Stomach (tissue), 9 donors: ENCODE results near the gene KREMEN2. TPM values are rescaled to one million over a fixed set of nuclear protein-coding genes. Genes with fewer than 3 reads are reported as not detected.

Experiments
- DNase-seq, 2 donors: peaks; one replicate each; pipeline versions ENCODE4 v3.0.0 to v3.0.0-alpha.2; 2013 to 2019
- H3K27ac ChIP-seq, 5 donors: fragments of 200-600 bp in 4 of 5; sonication (generic) in 4 of 5; one replicate each; pipeline ENCODE4 v1.5.1; 2013 to 2019; ENCODE audit warnings: mild to moderate bottlenecking in 1 of 5, moderate library complexity in 1 of 5
- H3K27me3 ChIP-seq, 3 donors: fragments of 200-600 bp; sonication (generic); one replicate each; pipeline ENCODE4 v1.5.1; 2017 to 2019; ENCODE audit warnings: mixed run types in 1 of 3
- H3K36me3 ChIP-seq, 4 donors: fragments of 200-600 bp; sonication (generic); 1 replicate in 3 of 4; 2 replicates in 1 of 4; pipeline ENCODE4 v1.5.1; 2016 to 2019
- H3K4me1 ChIP-seq, 4 donors: fragments of 200-600 bp; sonication (generic); one replicate each; pipeline ENCODE4 v1.5.1; 2016 to 2019
- H3K4me3 ChIP-seq, 4 donors: fragments of 200-600 bp; sonication (generic) in 3 of 4; one replicate each; pipeline ENCODE4 v1.5.1; 2016 to 2019; ENCODE audit warnings: mild to moderate bottlenecking in 1 of 4
- H3K9me3 ChIP-seq, 4 donors: fragments of 200-600 bp; sonication (generic); one replicate each; pipeline ENCODE4 v1.5.1; 2016 to 2019
- EP300 ChIP-seq: sonication (generic); formaldehyde crosslinking; IDR thresholded peaks from one replicate; pipeline ENCODE4 v1.6.1; 2017; ENCODE audit warnings: antibody characterized with exemption
- POLR2A ChIP-seq, 4 donors: fragments of 450-650 bp; IDR thresholded peaks; one replicate each; pipeline ENCODE4 v1.6.1; 2016; ENCODE audit warnings: antibody characterized with exemption in 4 of 4, control low read depth in 2 of 4, mild to moderate bottlenecking in 1 of 4, moderate library complexity in 1 of 4
- POLR2AphosphoS5 ChIP-seq, 3 donors: sonication (generic); formaldehyde crosslinking; IDR thresholded peaks; one replicate each; pipeline ENCODE4 v1.6.1; 2016; ENCODE audit warnings: antibody characterized with exemption in 3 of 3
- WGBS, 5 donors: extraction: QIAGEN DNeasy Blood & Tissue Kit in 3 of 5; methylation state at CpG; one replicate each; pipeline versions ENCODE4 v1.1.5 to v1.1.7; 2013 to 2018; 5-methylcytosine and 5-hydroxymethylcytosine counted together
- intact Hi-C: fragments of 100-400 bp; cut with DNase I; formaldehyde crosslinking; loops from one replicate; pipeline ENCODE4 v1.15.1; 2023; ENCODE audit warnings: low total_unique reads
- polyA plus RNA-seq, 3 donors: library from polyadenylated mRNA; stranded (reverse); fragments of 200-250 nt; gene quantifications; one replicate each; pipeline ENCODE4 v1.2.3, GENCODE V29; 2013
- total RNA-seq, 5 donors: library from RNA; depleted of rRNA; stranded (reverse); fragments of >200 nt; gene quantifications; one replicate each; pipeline versions ENCODE4 v1.1.0 to v1.2.3, GENCODE V29; 2014 to 2016
- TF ChIP-seq, protein P1 (sequence below), 7 experiments: fragments of 450-650 bp in 4 of 7; fragments of 200-600 bp in 3 of 7; sonication (generic) in 3 of 7; IDR thresholded peaks; one replicate each; pipeline ENCODE4 v1.5.1; 2016 to 2019; ENCODE audit warnings: antibody characterized with exemption in 7 of 7, control low read depth in 2 of 7, mild to moderate bottlenecking in 1 of 7
- donor health status: healthy with polysubstance abuse.
- donor health status: Bipolar disorder and iron deficiency.
- donor health status: healthy.

KREMEN2 gene
- total and polyA plus RNA-seq, 8 donors: 0.37 to 1.1 TPM; not detected in 6

GRCh38 chr16:2974319-2975056 lies 10.4 kb downstream of the KREMEN2 start:
- no peak overlapping the region for H3K4me3 ChIP-seq
- TF ChIP-seq, protein P1, sequence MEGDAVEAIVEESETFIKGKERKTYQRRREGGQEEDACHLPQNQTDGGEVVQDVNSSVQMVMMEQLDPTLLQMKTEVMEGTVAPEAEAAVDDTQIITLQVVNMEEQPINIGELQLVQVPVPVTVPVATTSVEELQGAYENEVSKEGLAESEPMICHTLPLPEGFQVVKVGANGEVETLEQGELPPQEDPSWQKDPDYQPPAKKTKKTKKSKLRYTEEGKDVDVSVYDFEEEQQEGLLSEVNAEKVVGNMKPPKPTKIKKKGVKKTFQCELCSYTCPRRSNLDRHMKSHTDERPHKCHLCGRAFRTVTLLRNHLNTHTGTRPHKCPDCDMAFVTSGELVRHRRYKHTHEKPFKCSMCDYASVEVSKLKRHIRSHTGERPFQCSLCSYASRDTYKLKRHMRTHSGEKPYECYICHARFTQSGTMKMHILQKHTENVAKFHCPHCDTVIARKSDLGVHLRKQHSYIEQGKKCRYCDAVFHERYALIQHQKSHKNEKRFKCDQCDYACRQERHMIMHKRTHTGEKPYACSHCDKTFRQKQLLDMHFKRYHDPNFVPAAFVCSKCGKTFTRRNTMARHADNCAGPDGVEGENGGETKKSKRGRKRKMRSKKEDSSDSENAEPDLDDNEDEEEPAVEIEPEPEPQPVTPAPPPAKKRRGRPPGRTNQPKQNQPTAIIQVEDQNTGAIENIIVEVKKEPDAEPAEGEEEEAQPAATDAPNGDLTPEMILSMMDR (IDR thresholded peaks at IDR 0.05): no peak
- TF ChIP-seq POLR2AphosphoS5 (IDR thresholded peaks at IDR 0.05): no peak
- TF ChIP-seq POLR2A (IDR thresholded peaks at IDR 0.05): no peak
- TF ChIP-seq EP300: no peak
- intact Hi-C loops: no loop called here
- no peak for DNase-seq
- 86 to 95% (median 90%) methylated on average over 7 to 15 of the region's 15 CpGs for WGBS, 5 donors
- H3K9me3 ChIP-seq: no peaks in the 10 kb centered on the region
- peaks cover 0 to 24% (median under 1%) of the 10 kb centered on the region in 3 donors for H3K27me3 ChIP-seq
- peaks cover 25 to 43% (median 31%) of the 10 kb centered on the region in 4 donors for H3K4me1 ChIP-seq
- H3K36me3 ChIP-seq: peaks cover 0 to 10% (median 0%) of the 10 kb centered on the region in 4 donors
- no peak overlapping the region for H3K27ac ChIP-seq

DNA sequence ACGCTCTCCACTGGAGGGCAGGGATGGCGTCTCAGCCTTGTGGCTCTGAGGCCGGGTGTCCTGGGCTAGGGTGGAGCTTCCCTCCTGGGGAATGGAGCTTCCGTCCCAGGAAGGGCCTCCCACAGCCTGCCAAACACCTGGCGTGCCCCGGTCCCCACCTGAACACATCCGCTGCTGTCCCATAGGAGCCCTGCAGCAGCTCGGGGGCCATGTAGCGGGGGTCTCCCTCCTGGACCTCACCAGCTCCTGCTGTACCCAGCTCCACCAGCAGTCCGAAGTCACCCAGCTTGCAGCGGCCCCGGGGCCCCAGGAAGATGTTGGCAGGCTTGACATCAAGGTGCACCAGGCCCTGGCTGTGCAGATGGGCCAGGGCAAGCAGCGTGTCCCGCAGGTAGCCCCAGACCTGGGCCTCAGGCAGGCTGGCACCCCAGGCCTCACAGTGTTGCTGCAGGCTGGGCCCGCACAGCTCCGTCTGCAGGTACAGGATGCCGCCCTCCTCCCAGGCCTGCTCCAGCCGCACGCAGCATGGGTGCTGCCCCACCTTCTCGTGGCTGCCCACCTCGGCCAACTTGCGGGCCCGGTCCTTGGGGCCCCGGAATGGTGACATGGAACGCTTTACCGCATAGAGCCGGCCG lies 11.2 kb downstream of the KREMEN2 start:
- DNase-seq: no peak
- peaks cover 24 to 43% (median 31%) of the 10 kb centered on the region in 4 donors for H3K4me1 ChIP-seq
- H3K9me3 ChIP-seq: no peaks in the 10 kb centered on the region
- H3K36me3 ChIP-seq: peaks cover 0 to 10% (median 0%) of the 10 kb centered on the region in 4 donors
- intact Hi-C loops: no loop called here
- no peak overlapping the region for H3K27ac ChIP-seq
- H3K4me3 ChIP-seq: no peak overlapping the region
- TF ChIP-seq EP300: no peak
- TF ChIP-seq POLR2AphosphoS5 (IDR thresholded peaks at IDR 0.05): no peak
- TF ChIP-seq, protein P1 (IDR thresholded peaks at IDR 0.05): no peak
- TF ChIP-seq POLR2A (IDR thresholded peaks at IDR 0.05): no peak
- WGBS, 5 donors: 91 to 95% (median 92%) methylated on average over 12 to 28 of the region's 28 CpGs
- peaks cover 0 to 23% (median 7%) of the 10 kb centered on the region in 3 donors for H3K27me3 ChIP-seq

DNA sequence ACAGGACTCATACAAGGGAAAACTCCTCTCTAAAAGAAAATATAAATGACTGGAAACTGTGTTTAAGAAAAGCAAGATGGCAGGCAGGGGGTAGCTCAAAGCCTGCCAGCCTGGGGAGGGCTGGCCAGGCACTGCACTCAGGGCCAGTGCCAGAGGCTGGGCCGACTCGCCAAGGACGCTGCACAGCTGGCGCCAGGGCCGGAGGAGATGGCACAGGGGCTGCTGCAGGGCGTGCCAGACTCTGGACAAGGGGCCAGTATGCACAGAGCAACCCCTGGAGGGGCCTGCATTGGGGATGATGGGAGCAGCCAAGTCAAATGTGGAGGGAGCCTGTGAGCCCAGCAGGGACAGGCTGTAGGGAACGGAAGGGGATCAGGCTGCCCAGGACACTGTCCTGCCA lies 12.1 kb downstream of the KREMEN2 start:
- TF ChIP-seq POLR2AphosphoS5 (IDR thresholded peaks at IDR 0.05): no peak
- TF ChIP-seq, protein P1 (IDR thresholded peaks at IDR 0.05): no peak
- TF ChIP-seq POLR2A (IDR thresholded peaks at IDR 0.05): no peak
- no peak for TF ChIP-seq EP300
- intact Hi-C loops: no loop called here
- peaks cover 0 to 20% (median 7%) of the 10 kb centered on the region in 3 donors for H3K27me3 ChIP-seq
- peaks cover 25 to 40% (median 30%) of the 10 kb centered on the region in 4 donors for H3K4me1 ChIP-seq
- DNase-seq: no peak
- WGBS, 5 donors: 67 to 86% (median 80%) methylated on average over 7 of the region's 7 CpGs
- H3K27ac ChIP-seq: no peak overlapping the region
- H3K36me3 ChIP-seq: peaks cover 0 to 10% (median 0%) of the 10 kb centered on the region in 4 donors
- no peak overlapping the region for H3K4me3 ChIP-seq
- H3K9me3 ChIP-seq: no peaks in the 10 kb centered on the region

GRCh38 chr16:2976673-2977072 lies 12.6 kb downstream of the KREMEN2 start:
- DNase-seq: no peak
- H3K4me1 ChIP-seq: peaks cover 26 to 41% (median 32%) of the 10 kb centered on the region in 4 donors
- no peak for TF ChIP-seq POLR2AphosphoS5 (IDR thresholded peaks at IDR 0.05)
- TF ChIP-seq, protein P1 (IDR thresholded peaks at IDR 0.05): no peak
- TF ChIP-seq EP300: no peak
- TF ChIP-seq POLR2A (IDR thresholded peaks at IDR 0.05): no peak
- 76 to 93% (median 82%) methylated on average over 6 to 15 of the region's 15 CpGs for whole genome bisulfite sequencing, 5 donors
- H3K36me3 ChIP-seq: peaks cover 0 to 10% (median 0%) of the 10 kb centered on the region in 4 donors
- intact Hi-C loops: no loop called here
- no peak overlapping the region for H3K4me3 ChIP-seq
- peak overlapping the region in 3 of 5 donors; percentile 3 to 56 (median 29) for H3K27ac ChIP-seq
- peaks cover 0 to 20% (median 7%) of the 10 kb centered on the region in 3 donors for H3K27me3 ChIP-seq
- no peaks in the 10 kb centered on the region for H3K9me3 ChIP-seq
